ENCODE results near the gene GPN1. TPM values are rescaled to one million over a fixed set of nuclear protein-coding genes. Genes with fewer than 3 reads are reported as not detected.

Gene GPN1
- total RNA-seq, 1 experiment from 2014 or later = 48.5 TPM

- Histone ChIP-seq H3K9me3 (ENCODE audit: control insufficient read depth, low read depth, low read length) (no peaks in the 10 kb centered on the region), H3K4ac (ENCODE audit: low read depth, low read length) (no peak overlapping the region), H3K27ac (ENCODE audit: insufficient read length, low read depth, low read length) (no peak overlapping the region), H3K9ac (ENCODE audit: extremely low read depth, insufficient read length, low read length) (peak overlapping the region; percentile 66), H3K79me2 (ENCODE audit: insufficient read depth, low read length) (0 out of 2 replicates have a peak, but pooled peaks cover 2% of the 10 kb centered on the region), H2BK5ac (ENCODE audit: insufficient read length, low read length) (no peak overlapping the region), H2BK120ac (ENCODE audit: low read depth, low read length, poor library complexity, severe bottlenecking) (no peak overlapping the region), H2BK12ac (ENCODE audit: insufficient read length, low read depth, low read length) (no peak overlapping the region), H3K4me1 (ENCODE audit: insufficient read depth, low read length) (no peaks in the 10 kb centered on the region; the same call in 1 of the 2 replicates), H3T11ph (ENCODE audit: low read length) (no peak overlapping the region), H4K91ac (ENCODE audit: insufficient read length, low read depth, low read length) (no peak overlapping the region), H2BK15ac (ENCODE audit: low read depth, low read length) (no peak overlapping the region), H3K4me2 (ENCODE audit: insufficient read depth, insufficient read length, low read length) (peak overlapping the region; percentile 70), H3K23ac (ENCODE audit: insufficient read length, low read depth, low read length) (no peak overlapping the region), H3K56ac (ENCODE audit: insufficient read length, low read depth, low read length) (no peak overlapping the region), H4K20me1 (ENCODE audit: control insufficient read depth, insufficient read depth, insufficient read length) (peaks cover 3% of the 10 kb centered on the region), H3K27me3 (ENCODE audit: insufficient read depth, low read length) (no peaks in the 10 kb centered on the region), H3K14ac (ENCODE audit: insufficient read depth, low read length) (no peak overlapping the region), H4K8ac (replicated peaks; ENCODE audit: insufficient read length, low read depth, low read length) (no peak overlapping the region), H4K5ac (ENCODE audit: insufficient read length, low read depth, low read length) (peak overlapping the region; percentile 75), H3K79me1 (ENCODE audit: insufficient read depth, low read depth, low read length, poor library complexity, severe bottlenecking) (peaks cover 8% of the 10 kb centered on the region), H2AFZ (ENCODE audit: low read length) (no peak overlapping the region), H3K23me2 (ENCODE audit: insufficient read length, low read depth, low read length, poor library complexity, severe bottlenecking) (peaks cover 12% of the 10 kb centered on the region), H3K18ac (ENCODE audit: insufficient read length, low read depth, low read length) (no peak overlapping the region), H2BK20ac (ENCODE audit: low read depth, low read length, poor library complexity, severe bottlenecking) (no peak overlapping the region), H2AK5ac (ENCODE audit: insufficient read length, low read length) (no peak overlapping the region)
- no peaks in the 10 kb centered on the region for H3K9me3 Mint-ChIP-seq
- H3K27ac Mint-ChIP-seq = no peak overlapping the region
- no peaks in the 10 kb centered on the region for H3K27me3 Mint-ChIP-seq (ENCODE audit: low read depth)
- DNase-seq = no peak
- peaks cover 18 to 54% (median 46%) of the 10 kb centered on the region in 3 experiments; a peak in 6 of 7 replicates for H3K36me3 Mint-ChIP-seq (ENCODE audit: insufficient read depth in 1 of 3, low read depth in 3 of 3)
- TF ChIP-seq, protein P1, sequence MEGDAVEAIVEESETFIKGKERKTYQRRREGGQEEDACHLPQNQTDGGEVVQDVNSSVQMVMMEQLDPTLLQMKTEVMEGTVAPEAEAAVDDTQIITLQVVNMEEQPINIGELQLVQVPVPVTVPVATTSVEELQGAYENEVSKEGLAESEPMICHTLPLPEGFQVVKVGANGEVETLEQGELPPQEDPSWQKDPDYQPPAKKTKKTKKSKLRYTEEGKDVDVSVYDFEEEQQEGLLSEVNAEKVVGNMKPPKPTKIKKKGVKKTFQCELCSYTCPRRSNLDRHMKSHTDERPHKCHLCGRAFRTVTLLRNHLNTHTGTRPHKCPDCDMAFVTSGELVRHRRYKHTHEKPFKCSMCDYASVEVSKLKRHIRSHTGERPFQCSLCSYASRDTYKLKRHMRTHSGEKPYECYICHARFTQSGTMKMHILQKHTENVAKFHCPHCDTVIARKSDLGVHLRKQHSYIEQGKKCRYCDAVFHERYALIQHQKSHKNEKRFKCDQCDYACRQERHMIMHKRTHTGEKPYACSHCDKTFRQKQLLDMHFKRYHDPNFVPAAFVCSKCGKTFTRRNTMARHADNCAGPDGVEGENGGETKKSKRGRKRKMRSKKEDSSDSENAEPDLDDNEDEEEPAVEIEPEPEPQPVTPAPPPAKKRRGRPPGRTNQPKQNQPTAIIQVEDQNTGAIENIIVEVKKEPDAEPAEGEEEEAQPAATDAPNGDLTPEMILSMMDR (conservative IDR thresholded peaks at IDR 0.05) = no peak
- peaks cover 9 to 18% of the 10 kb centered on the region in 2 experiments for H3K4me1 Mint-ChIP-seq
- peak overlapping the region; percentile 97 to 98 for H3K4me3 Mint-ChIP-seq
- WGBS (ENCODE audit: extremely low coverage, insufficient read length, low lambda C conversion rate) = no CpG with 5 or more reads among the region's 16 CpGs
Measured at GRCh38 chr2:27664622-27665363, 35.9 kb downstream of the GPN1 start.
